Right lobe of liver (tissue), 4 donors: ENCODE data around the gene GFRA1.

Source experiments
- CTCF ChIP-seq, 4 donors: fragments of 200-600 bp in 3 of 4; fragments of 450-650 bp in 1 of 4; IDR thresholded peaks; one replicate each; pipeline versions ENCODE4 v1.5.1 to v1.8.0; 2016 to 2022; ENCODE audit warnings: antibody characterized with exemption in 4 of 4, mild to moderate bottlenecking in 2 of 4
- POLR2A ChIP-seq: fragments of 450-650 bp; IDR thresholded peaks from one replicate; pipeline ENCODE4 v1.6.1; 2017; ENCODE audit warnings: antibody characterized with exemption, mild to moderate bottlenecking
- donor health status: DM: no; HTN: no; CAD: no.
- donor health status: DM: no; HTN: no; CAD: no.
- donor health status: DM: no; HTN: yes; CAD: no.

- no peak for TF ChIP-seq CTCF (IDR thresholded peaks at IDR 0.05)
- TF ChIP-seq POLR2A = no peak
Observed at GRCh38 chr10:116156819-116157218, 116.2 kb downstream of the GFRA1 start.
